Measurements from ENCODE around the gene ENTR1. TPM values are rescaled to one million over a fixed set of nuclear protein-coding genes. Genes with fewer than 3 reads are reported as not detected.

Gene ENTR1
- total and polyA plus RNA-seq, 2 of the 4 experiments (the other 2 are of a cell fraction): 14.5 to 37.3 TPM

- peak overlapping the region; percentile 84 for H2BK5ac ChIP-seq (ENCODE audit: low read depth, low read length, poor library complexity, severe bottlenecking)
- peak overlapping the region; percentile 8; the same call in 1 of the 2 replicates for H3K18ac ChIP-seq (ENCODE audit: low read depth, low read length)
- H3K4me1 ChIP-seq (ENCODE audit: control insufficient read depth, insufficient read depth, low read length): peaks cover 29% of the 10 kb centered on the region
- H2AFZ ChIP-seq (replicated peaks; ENCODE audit: low read length, poor library complexity): peak overlapping the region; percentile 51
- H4K91ac ChIP-seq (ENCODE audit: insufficient read depth, low read depth, low read length): peak overlapping the region; percentile 91
- peak overlapping the region; percentile 87 to 90 for H4K8ac ChIP-seq (ENCODE audit: low read depth in 2 of 2, low read length in 2 of 2)
- BruUV-seq (replicated peaks): no TSS peak
- H3K9me1 ChIP-seq (ENCODE audit: insufficient read depth, low read length): peaks cover 6% of the 10 kb centered on the region
- H3K79me1 ChIP-seq (ENCODE audit: low read depth in 1 of 2, low read length in 2 of 2): peaks cover 3 to 47% of the 10 kb centered on the region in 2 experiments; a peak in 3 of 4 replicates
- 0 out of 2 replicates have a peak overlapping the region, but pooled peaks have one; percentile 69 for H3K23ac ChIP-seq (ENCODE audit: low read depth, low read length)
- peak overlapping the region; percentile 93 for H3K4ac ChIP-seq (ENCODE audit: low read depth, low read length)
- no peaks in the 10 kb centered on the region; the same call in 1 of the 2 replicates for H4K20me1 ChIP-seq (ENCODE audit: insufficient read depth, low read length)
- H3K9ac ChIP-seq (ENCODE audit: low read depth, low read length): peak overlapping the region; percentile 13
- H3K14ac ChIP-seq (replicated peaks; ENCODE audit: low read depth, low read length): peak overlapping the region; percentile 35
- in situ Hi-C loops (cut with MboI; ENCODE audit: low sequenced_read_pairs): no loop called here
- no peaks in the 10 kb centered on the region for H3K27me3 ChIP-seq (ENCODE audit: control insufficient read depth, insufficient read depth, low read length)
- no peaks in the 10 kb centered on the region for H3K9me3 ChIP-seq (ENCODE audit: control insufficient read depth, insufficient read depth, low read length)
- ChIA-PET CTCF (no interaction called here), POLR2A (ENCODE audit: unreplicated experiment) (no interaction called here)
- no peak overlapping the region for H3K4me2 ChIP-seq (ENCODE audit: low read depth, low read length)
- no peak for ATAC-seq (ENCODE audit: low read depth)
- peak overlapping the region; percentile 64; the same call in 1 of the 2 replicates for H3K56ac ChIP-seq (ENCODE audit: extremely low read depth, insufficient read depth, low read length)
- peak overlapping the region; percentile 50; the same call in 1 of the 3 replicates for H2BK15ac ChIP-seq (ENCODE audit: low read depth, low read length)
- H4K5ac ChIP-seq (ENCODE audit: low read depth, low read length): peak overlapping the region; percentile 71
- peak overlapping the region; percentile 95 for H2AK9ac ChIP-seq (replicated peaks; ENCODE audit: low read depth, low read length, poor library complexity)
- H3K36me3 ChIP-seq (ENCODE audit: control insufficient read depth, insufficient read depth, low read length): peaks cover 37% of the 10 kb centered on the region
- DNase-seq: no peak
- H2BK120ac ChIP-seq (ENCODE audit: low read depth, low read length): peak overlapping the region; percentile 80
- dilution Hi-C loops (cut with HindIII; ENCODE audit: low sequenced_read_pairs, unreplicated experiment): no loop called here
- no peak overlapping the region for H3K4me3 ChIP-seq (ENCODE audit: insufficient read depth, low read depth, low read length)
- 87% methylated on average over 19 of the region's 38 CpGs; no CpG with 5 or more reads in 1 of the 2 experiments for WGBS, 2 experiments (ENCODE audit: extremely low coverage in 2 of 2, insufficient read length in 1 of 2)
- peak overlapping the region; percentile 11; the same call in 1 of the 2 replicates for H2BK20ac ChIP-seq (ENCODE audit: low read depth, low read length)
- peak overlapping the region; percentile 90 for H2AK5ac ChIP-seq (ENCODE audit: low read depth, low read length)
- H3K27ac ChIP-seq (ENCODE audit: insufficient read depth, low read length): peak overlapping the region; percentile 83
- intact Hi-C loops (cut with micrococcal nuclease): no loop called here
- TF ChIP-seq ELK1 (IDR thresholded peaks at IDR 0.05; ENCODE audit: borderline replicate concordance, low read depth, low read length) (no peak), CTCF (conservative IDR thresholded peaks at IDR 0.05; ENCODE audit: low read depth, low read length) (no peak), SMC3 (IDR thresholded peaks at IDR 0.05; ENCODE audit: low read depth, low read length) (no peak), POLR2A (IDR thresholded peaks at IDR 0.05; ENCODE audit: low read depth, low read length) (no peak), MXI1 (IDR thresholded peaks at IDR 0.05; ENCODE audit: borderline replicate concordance, low read depth, low read length) (no peak), RCOR1 (IDR thresholded peaks at IDR 0.05; ENCODE audit: insufficient replicate concordance, low read length) (no peak), BHLHE40 (IDR thresholded peaks at IDR 0.05; ENCODE audit: low read depth, low read length) (no peak), CEBPB (IDR thresholded peaks at IDR 0.05; ENCODE audit: low read depth, low read length) (no peak), RAD21 (IDR thresholded peaks at IDR 0.05; ENCODE audit: low read length) (no peak), FOS (IDR thresholded peaks at IDR 0.05; ENCODE audit: low read depth, low read length) (no peak), MAFK (IDR thresholded peaks at IDR 0.05; ENCODE audit: low read depth, low read length) (no peak), USF2 (IDR thresholded peaks at IDR 0.05; ENCODE audit: low read depth, low read length) (no peak), MAZ (IDR thresholded peaks at IDR 0.05; ENCODE audit: borderline replicate concordance, low read depth, low read length) (no peak)
Observed at GRCh38 chr9:136359774-136360718, 50.4 kb downstream of the ENTR1 start.

All from IMR-90 (cell line).